Left lung (tissue), 10 donors: Measurements from ENCODE around the gene LMTK3. TPM values are rescaled to one million over a fixed set of nuclear protein-coding genes. Genes with fewer than 3 reads are reported as not detected.
"Not testable (repeated sequence)": the region's sequence is repeated elsewhere in the genome, so short reads cannot be mapped to it uniquely, and the experiment has no call there.

Experiments
- ATAC-seq: fragments of 200-7000 bp; cut with Tn5 transposase; one replicate; pipeline ENCODE4 v1.9.1; 2020; ENCODE audit warnings: moderate library complexity
- DNase-seq, 4 donors: peaks; one replicate each; pipeline ENCODE4 v3.0.0-alpha.2; 2013 to 2020
- H3K27ac ChIP-seq, 2 donors: fragments of 200-600 bp; sonication (generic) in 1 of 2; one replicate each; pipeline versions ENCODE4 v1.5.0 to v1.8.0; 2020 to 2021
- H3K27me3 ChIP-seq, 2 donors: fragments of 200-600 bp; sonication (generic) in 1 of 2; one replicate each; pipeline versions ENCODE4 v1.5.0 to v1.8.0; 2020 to 2021
- H3K36me3 ChIP-seq, 2 donors: fragments of 200-600 bp; sonication (generic) in 1 of 2; one replicate each; pipeline versions ENCODE4 v1.5.0 to v1.8.0; 2020 to 2021
- H3K4me1 ChIP-seq, 2 donors: fragments of 200-600 bp; one replicate each; pipeline ENCODE4 v1.8.0; 2021
- H3K4me3 ChIP-seq, 2 donors: fragments of 200-600 bp; sonication (generic) in 1 of 2; one replicate each; pipeline versions ENCODE4 v1.5.0 to v1.8.0; 2020 to 2021; ENCODE audit warnings: mild to moderate bottlenecking in 1 of 2
- H3K9me3 ChIP-seq, 2 donors: fragments of 200-600 bp; sonication (generic) in 1 of 2; one replicate each; pipeline versions ENCODE4 v1.5.0 to v1.8.0; 2020 to 2021
- intact Hi-C, 2 donors: fragments of 100-400 bp; cut with DNase I; formaldehyde crosslinking; loops; one replicate each; pipeline versions ENCODE4 v1.11.2 to v1.14.2; 2022
- polyA plus RNA-seq, 6 donors: library from polyadenylated mRNA; unstranded; fragments of 120-200 nt; gene quantifications; one replicate each; pipeline ENCODE4 v1.2.1, GENCODE V29; 2013; ENCODE audit not compliant: insufficient read length in 6 of 6
- total RNA-seq, 2 donors: library from RNA; stranded (reverse); fragmentation: NEBNext Ultra II Directional; extraction: Animal tissue kit (Norgen Biotek cat#: 25700); gene quantifications; one replicate each; pipeline ENCODE4 v1.2.1, GENCODE V29; 2021
- TF ChIP-seq, protein P1 (sequence below), 2 donors: fragments of 200-600 bp; sonication (generic) in 1 of 2; IDR thresholded peaks; one replicate each; pipeline versions ENCODE4 v1.5.0 to v1.8.0; 2021; ENCODE audit warnings: antibody characterized with exemption in 2 of 2
- donor health status: DM: no; HTN: yes; CAD: no.
- donor health status: DM: no; HTN: no; CAD: no.

LMTK3 gene
- total and polyA plus RNA-seq, 8 donors, result 1.7 to 9.5 (median 3.1) TPM

GRCh38 chr19:48490981-48491792, 20.4 kb downstream of the LMTK3 start:
- intact Hi-C loops, result no loop called here
- H3K36me3 ChIP-seq, result no peaks in the 10 kb centered on the region
- H3K4me3 ChIP-seq, result no peak overlapping the region
- H3K27me3 ChIP-seq, result peaks cover 0 to 52% of the 10 kb centered on the region in 2 donors
- DNase-seq (no peak), ATAC-seq (no peak)
- H3K9me3 ChIP-seq, result no peaks in the 10 kb centered on the region
- H3K4me1 ChIP-seq, result peaks cover 0 to 30% of the 10 kb centered on the region in 2 donors
- H3K27ac ChIP-seq, result no peak overlapping the region
- TF ChIP-seq, protein P1, sequence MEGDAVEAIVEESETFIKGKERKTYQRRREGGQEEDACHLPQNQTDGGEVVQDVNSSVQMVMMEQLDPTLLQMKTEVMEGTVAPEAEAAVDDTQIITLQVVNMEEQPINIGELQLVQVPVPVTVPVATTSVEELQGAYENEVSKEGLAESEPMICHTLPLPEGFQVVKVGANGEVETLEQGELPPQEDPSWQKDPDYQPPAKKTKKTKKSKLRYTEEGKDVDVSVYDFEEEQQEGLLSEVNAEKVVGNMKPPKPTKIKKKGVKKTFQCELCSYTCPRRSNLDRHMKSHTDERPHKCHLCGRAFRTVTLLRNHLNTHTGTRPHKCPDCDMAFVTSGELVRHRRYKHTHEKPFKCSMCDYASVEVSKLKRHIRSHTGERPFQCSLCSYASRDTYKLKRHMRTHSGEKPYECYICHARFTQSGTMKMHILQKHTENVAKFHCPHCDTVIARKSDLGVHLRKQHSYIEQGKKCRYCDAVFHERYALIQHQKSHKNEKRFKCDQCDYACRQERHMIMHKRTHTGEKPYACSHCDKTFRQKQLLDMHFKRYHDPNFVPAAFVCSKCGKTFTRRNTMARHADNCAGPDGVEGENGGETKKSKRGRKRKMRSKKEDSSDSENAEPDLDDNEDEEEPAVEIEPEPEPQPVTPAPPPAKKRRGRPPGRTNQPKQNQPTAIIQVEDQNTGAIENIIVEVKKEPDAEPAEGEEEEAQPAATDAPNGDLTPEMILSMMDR (IDR thresholded peaks at IDR 0.05), result no peak

DNA sequence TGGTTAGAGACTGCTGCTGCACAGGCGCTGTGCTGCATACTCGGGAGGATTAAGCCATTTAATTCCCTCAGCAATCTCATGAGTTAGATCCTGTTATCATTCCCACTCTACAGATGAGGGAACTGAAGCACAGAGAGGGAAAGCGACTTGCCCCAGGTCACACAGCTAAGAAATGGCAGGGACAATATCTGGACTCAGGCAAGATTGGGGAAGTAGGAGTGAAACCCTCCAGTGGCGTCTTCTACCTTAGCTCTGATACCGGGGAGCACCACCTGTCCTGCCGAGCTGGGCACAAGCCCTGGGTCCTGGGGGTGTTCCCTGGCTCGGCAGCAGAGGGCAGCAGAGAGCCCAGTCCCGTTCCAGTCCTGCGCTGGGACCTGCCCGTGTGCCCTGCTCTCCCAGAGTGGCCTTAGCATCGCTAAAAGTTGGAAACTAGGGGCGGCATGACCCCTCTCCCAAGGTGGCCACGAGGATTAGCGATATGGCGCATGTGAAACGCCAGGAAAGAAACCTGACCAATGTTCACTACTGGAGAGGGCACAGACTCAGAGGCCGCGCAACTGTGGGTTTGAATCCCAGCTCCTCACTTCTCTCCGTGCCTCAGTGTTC, 21.9 kb downstream of the LMTK3 start:
- intact Hi-C loops, result no loop called here
- H3K36me3 ChIP-seq, result no peaks in the 10 kb centered on the region
- H3K27ac ChIP-seq, result no peak overlapping the region
- TF ChIP-seq, protein P1 (IDR thresholded peaks at IDR 0.05), result peak; percentile 92 to 94
- H3K9me3 ChIP-seq, result no peaks in the 10 kb centered on the region
- H3K27me3 ChIP-seq, result peaks cover 0 to 43% of the 10 kb centered on the region in 2 donors
- DNase-seq (peak in 3 of 4 donors; percentile 68 to 95 (median 78)), ATAC-seq (peak; percentile 28)
- no peak overlapping the region for H3K4me3 ChIP-seq
- H3K4me1 ChIP-seq, result peaks cover 0 to 24% of the 10 kb centered on the region in 2 donors

GRCh38 chr19:48488478-48488877, 23.2 kb downstream of the LMTK3 start:
- H3K4me3 ChIP-seq, intact Hi-C loops, ATAC-seq, H3K27ac ChIP-seq, H3K9me3 ChIP-seq, H3K36me3 ChIP-seq, DNase-seq: not testable (repeated sequence)
- H3K4me1 ChIP-seq, result peaks cover 0 to 16% of the 10 kb centered on the region in 2 donors
- peaks cover 0 to 34% of the 10 kb centered on the region in 2 donors for H3K27me3 ChIP-seq

DNA sequence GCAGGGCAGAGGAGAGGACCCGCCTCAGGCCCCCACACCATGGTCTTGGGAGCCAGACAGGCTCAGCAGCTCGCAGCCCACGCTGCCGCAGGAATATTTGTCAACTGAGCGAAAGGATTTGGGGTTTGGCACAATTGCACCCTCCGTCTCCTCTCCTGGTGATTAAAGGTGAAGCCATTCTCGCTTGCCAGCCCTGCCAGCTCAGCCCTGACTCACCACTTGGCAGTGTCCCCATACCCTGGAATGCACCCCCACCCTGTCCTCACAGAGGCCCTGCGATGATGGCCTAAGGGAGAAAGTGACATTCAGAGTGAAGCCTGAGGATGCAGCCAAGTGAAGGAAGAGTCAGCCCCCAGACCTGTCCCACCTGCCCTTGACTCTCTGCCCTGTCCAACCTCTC, 23.7 kb downstream of the LMTK3 start:
- peak in 2 of 4 donors; percentile 79 to 87 for DNase-seq
- TF ChIP-seq, protein P1 (IDR thresholded peaks at IDR 0.05), result no peak
- intact Hi-C loops, result no loop called here

DNA sequence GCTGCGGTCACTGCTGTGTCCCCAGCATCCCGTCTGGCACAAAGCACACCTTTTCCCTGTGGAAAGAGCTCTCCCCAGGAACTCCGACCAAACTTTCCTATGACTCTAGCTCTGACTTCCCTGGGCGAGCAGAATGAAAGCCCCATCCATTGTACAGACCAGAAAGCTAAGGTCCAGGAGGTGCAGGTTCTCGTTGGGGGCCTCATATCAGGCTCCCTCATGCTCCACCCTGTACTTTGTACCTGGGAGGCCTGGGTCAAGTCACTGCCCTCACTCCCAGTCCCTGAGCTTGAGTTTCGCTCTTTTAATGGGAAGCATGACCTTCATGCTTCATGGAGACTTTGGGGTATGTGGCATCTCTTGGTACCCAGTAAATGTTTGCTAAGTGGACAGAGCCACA, 24.1 kb downstream of the LMTK3 start:
- no peaks in the 10 kb centered on the region for H3K9me3 ChIP-seq
- H3K27me3 ChIP-seq, result peaks cover 0 to 28% of the 10 kb centered on the region in 2 donors
- no peak overlapping the region for H3K4me3 ChIP-seq
- peak overlapping the region in 1 of 2 donors; percentile 1 for H3K27ac ChIP-seq
- TF ChIP-seq, protein P1 (IDR thresholded peaks at IDR 0.05), result no peak
- H3K36me3 ChIP-seq, result no peaks in the 10 kb centered on the region
- no peak for ATAC-seq
- peaks cover 0 to 16% of the 10 kb centered on the region in 2 donors for H3K4me1 ChIP-seq
- intact Hi-C loops, result no loop called here
- DNase-seq, result no peak

More for the DNA sequence above, 23.7 kb downstream of the LMTK3 start:
- Histone ChIP-seq H3K9me3 (no peaks in the 10 kb centered on the region), H3K36me3 (no peaks in the 10 kb centered on the region), H3K4me1 (peaks cover 0 to 16% of the 10 kb centered on the region in 2 donors), H3K27me3 (peaks cover 0 to 32% of the 10 kb centered on the region in 2 donors), H3K4me3 (no peak overlapping the region), H3K27ac (peak overlapping the region in 1 of 2 donors; percentile 1)
- ATAC-seq, result peak; percentile 41

DNA sequence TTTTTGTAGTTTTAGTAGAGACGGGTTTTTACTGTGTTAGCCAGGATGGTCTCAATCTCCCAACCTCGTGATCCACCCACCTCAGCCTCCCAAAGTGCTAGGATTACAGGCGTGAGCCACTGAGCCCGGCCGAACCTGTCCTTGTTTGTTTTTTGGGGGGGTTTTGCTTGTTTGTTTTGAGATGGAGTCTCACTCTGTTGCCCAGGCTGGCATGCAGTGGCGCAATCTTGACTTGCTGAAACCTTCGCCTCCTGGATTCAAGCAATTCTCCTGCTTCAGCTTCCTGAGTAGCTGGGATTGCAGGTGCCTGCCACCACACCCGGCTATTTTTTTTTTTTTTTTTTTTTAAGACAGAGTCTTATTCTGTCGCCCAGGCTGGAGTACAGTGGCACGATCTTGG, 24.9 kb downstream of the LMTK3 start:
- H3K36me3 ChIP-seq, H3K27ac ChIP-seq, ATAC-seq, H3K4me3 ChIP-seq, DNase-seq, H3K9me3 ChIP-seq, intact Hi-C loops: not testable (repeated sequence)
- Histone ChIP-seq H3K27me3 (peaks cover 0 to 20% of the 10 kb centered on the region in 2 donors), H3K4me1 (peaks cover 0 to 24% of the 10 kb centered on the region in 2 donors)
